GM21723 (cell line): ENCODE data around the gene PCGF2.

Source experiments
- ATAC-seq: cut with Tn5 transposase; IDR thresholded peaks from one replicate; pipeline ENCODE4 v1.9.1; 2021; ENCODE audit warnings: mild to moderate bottlenecking, moderate library complexity; ENCODE audit not compliant: unreplicated experiment

Gene PCGF2

GRCh38 chr17:38719943-38720641, 28.0 kb downstream of the PCGF2 start:
- no peak for ATAC-seq

- no peak for ATAC-seq
Observed at GRCh38 chr17:38719289-38719942, 28.7 kb downstream of the PCGF2 start.

GRCh38 chr17:38717139-38717745, 30.9 kb downstream of the PCGF2 start:
- ATAC-seq: no peak

- no peak for ATAC-seq
Observed at GRCh38 chr17:38716368-38717005, 31.6 kb downstream of the PCGF2 start.

GRCh38 chr17:38715216-38715943, 32.8 kb downstream of the PCGF2 start:
- ATAC-seq: no peak

- no peak for ATAC-seq
Observed at GRCh38 chr17:38713456-38714075, 34.6 kb downstream of the PCGF2 start.

- ATAC-seq: no peak
Observed at GRCh38 chr17:38712593-38712992, 35.5 kb downstream of the PCGF2 start.

- ATAC-seq: no peak
Observed at GRCh38 chr17:38711792-38712571, 36.2 kb downstream of the PCGF2 start.

GRCh38 chr17:38710985-38711384, 37.2 kb downstream of the PCGF2 start:
- ATAC-seq: no peak

GRCh38 chr17:38710604-38710962, 37.6 kb downstream of the PCGF2 start:
- ATAC-seq: no peak

GRCh38 chr17:38709864-38710603, 38.1 kb downstream of the PCGF2 start:
- ATAC-seq: no peak

GRCh38 chr17:38709104-38709820, 38.9 kb downstream of the PCGF2 start:
- no peak for ATAC-seq

GRCh38 chr17:38707678-38708351, 40.3 kb downstream of the PCGF2 start:
- no peak for ATAC-seq

- no peak for ATAC-seq
Observed at GRCh38 chr17:38706505-38707216, 41.5 kb downstream of the PCGF2 start.

- ATAC-seq: no peak
Observed at GRCh38 chr17:38705803-38706504, 42.2 kb downstream of the PCGF2 start.

GRCh38 chr17:38705523-38705802, 42.7 kb downstream of the PCGF2 start:
- no peak for ATAC-seq
